AG04449 (cell line): ENCODE measurements around the gene ZNF692.
"Not testable (repeated sequence)": the region's sequence is repeated elsewhere in the genome, so short reads cannot be mapped to it uniquely, and the experiment has no call there.

ENCODE experiments used
- CTCF ChIA-PET: fragments of 350-600 bp; formaldehyde crosslinking; extraction: SDS; loops from one replicate; lab custom pipeline; 2021; ENCODE audit warnings: antibody characterized with exemption; lab: Yijun Ruan, JAX
- POLR2A ChIA-PET: fragments of 400-600, 350-600 bp; formaldehyde crosslinking; extraction: SDS; loops from one replicate; lab custom pipeline; 2020; ENCODE audit warnings: antibody characterized with exemption, inconsistent platforms; lab: Yijun Ruan, JAX
- DNase-seq: peaks from one replicate; pipeline ENCODE4 v3.0.0-alpha.2; 2010; ENCODE audit warnings: low read depth, low spot score
- H3K4me3 ChIP-seq: 2 replicates; pipeline ENCODE4 v1.5.1; 2011; ENCODE audit warnings: low read depth, mild to moderate bottlenecking, control low read depth, low read length
- TF ChIP-seq, protein P1 (sequence below): IDR thresholded peaks from one replicate; pipeline ENCODE4 v1.5.1; 2011; ENCODE audit warnings: mild to moderate bottlenecking, moderate library complexity, low read length, control low read depth, inconsistent platforms; ENCODE audit not compliant: insufficient read depth; ENCODE audit errors: missing control alignments

ZNF692 gene

DNA sequence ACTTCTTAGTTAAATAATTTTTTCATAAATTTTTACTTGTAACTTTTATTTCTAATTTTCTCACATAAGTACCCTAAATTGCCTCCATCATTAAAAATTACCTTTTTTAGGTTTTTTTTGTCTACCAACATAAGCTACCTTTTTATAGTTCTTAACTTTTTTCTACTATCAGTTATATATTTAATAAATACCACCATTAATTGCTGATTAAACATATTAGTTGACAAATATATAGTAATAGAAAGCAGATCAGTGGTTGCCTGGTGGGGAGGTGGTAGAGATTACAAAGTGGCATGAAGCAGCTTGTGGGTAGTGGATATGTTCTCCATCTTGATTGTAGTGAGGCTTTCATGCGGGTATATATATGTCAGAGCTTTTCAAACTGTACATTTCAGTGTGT lies 27.0 kb downstream of the ZNF692 start:
- TF ChIP-seq, protein P1, sequence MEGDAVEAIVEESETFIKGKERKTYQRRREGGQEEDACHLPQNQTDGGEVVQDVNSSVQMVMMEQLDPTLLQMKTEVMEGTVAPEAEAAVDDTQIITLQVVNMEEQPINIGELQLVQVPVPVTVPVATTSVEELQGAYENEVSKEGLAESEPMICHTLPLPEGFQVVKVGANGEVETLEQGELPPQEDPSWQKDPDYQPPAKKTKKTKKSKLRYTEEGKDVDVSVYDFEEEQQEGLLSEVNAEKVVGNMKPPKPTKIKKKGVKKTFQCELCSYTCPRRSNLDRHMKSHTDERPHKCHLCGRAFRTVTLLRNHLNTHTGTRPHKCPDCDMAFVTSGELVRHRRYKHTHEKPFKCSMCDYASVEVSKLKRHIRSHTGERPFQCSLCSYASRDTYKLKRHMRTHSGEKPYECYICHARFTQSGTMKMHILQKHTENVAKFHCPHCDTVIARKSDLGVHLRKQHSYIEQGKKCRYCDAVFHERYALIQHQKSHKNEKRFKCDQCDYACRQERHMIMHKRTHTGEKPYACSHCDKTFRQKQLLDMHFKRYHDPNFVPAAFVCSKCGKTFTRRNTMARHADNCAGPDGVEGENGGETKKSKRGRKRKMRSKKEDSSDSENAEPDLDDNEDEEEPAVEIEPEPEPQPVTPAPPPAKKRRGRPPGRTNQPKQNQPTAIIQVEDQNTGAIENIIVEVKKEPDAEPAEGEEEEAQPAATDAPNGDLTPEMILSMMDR = no peak
- no peak overlapping the region for H3K4me3 ChIP-seq
- ChIA-PET CTCF (interaction anchor here (1.0 kb wide), 1 partner anchor 20 kb away, joined by 3 read pairs; no protein-coding TSS in a partner anchor), POLR2A (no interaction called here)
- DNase-seq = no peak

DNA sequence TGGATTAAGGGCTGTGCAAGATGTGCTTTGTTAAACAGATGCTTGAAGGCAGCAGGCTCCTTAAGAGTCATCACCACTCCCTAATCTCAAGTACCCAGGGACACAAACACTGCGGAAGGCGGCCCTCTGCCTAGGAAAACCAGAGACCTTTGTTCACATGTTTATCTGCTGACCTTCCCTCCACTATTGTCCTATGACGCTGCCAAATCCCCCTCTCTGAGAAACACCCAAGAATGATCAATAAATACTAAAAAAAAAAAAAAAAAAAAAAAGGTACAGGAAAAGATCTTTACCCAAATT lies 28.2 kb downstream of the ZNF692 start:
- DNase-seq, POLR2A ChIA-PET, H3K4me3 ChIP-seq, CTCF ChIA-PET: not testable (repeated sequence)

DNA sequence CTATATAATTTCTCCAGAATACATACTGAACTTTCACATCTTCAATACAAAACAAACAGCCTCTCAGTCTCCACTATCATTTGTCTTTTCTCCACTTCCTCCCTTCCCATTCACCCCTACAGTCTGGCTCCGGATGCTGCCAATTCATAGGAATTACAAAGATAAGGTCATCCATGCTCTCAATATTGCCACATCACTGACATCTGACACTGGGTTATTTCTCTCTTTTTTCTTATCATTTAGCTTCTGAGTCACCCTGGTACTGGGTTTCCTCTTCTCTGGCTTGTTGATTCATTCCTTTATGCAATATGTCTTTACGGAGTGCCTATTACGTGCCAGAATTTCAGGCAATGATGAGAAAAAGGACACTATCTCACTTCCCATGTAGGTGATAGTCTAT lies 30.0 kb downstream of the ZNF692 start:
- no peak overlapping the region for H3K4me3 ChIP-seq
- ChIA-PET CTCF (interaction anchor here (1.7 to 5.4 kb wide), 2 partner anchors 9 to 13 kb away, joined by 9 to 56 read pairs; partner anchors contain the start of gene ZNF672), POLR2A (interaction anchor here (1.3 kb wide), 1 partner anchor 9 kb away, joined by 5 read pairs; the partner anchor contains the start of gene ZNF672)
- TF ChIP-seq, protein P1 = no peak
- DNase-seq = no peak

DNA sequence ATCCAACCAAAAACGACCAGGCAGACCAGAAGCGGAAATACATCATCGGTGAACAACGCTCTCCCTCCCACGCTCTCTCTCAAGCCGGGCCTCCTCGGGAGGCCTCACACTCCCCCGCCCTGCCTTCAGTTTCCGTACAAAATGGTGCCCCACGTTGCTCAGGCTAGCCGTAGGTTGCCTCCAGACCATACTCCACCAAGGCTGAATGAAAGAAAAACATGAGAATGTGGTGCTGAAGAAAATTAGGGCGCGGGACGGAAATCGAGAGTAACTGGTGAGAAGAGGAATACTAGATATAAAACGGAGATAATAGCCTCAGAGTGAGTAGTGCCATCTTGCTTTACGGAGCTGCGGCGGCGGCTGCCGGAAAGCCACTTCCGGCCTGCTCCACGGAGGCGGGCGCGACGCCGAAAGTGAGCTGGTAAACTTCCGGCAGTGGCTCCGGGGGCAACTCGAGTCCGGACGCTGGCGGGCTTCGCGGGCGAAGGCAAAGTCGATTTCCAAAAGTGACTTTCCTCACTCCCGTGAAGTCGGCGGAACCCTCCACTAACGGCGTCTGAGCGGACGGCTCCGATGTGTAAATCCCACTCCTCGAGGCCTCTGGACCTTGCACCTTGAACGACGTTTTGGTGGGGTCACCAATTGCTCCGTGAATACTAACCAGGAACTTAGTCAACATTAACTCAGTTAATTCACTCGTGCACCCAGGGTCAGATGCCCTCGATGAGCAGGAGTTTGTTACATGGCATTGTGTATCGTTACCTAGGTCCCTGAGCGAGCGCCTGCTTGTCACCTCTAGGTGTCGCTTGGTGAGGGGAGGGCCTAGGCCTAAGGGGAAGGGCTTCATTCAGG lies 32.8 kb downstream of the ZNF692 start, which contains the start of gene SH3BP5L:
TSS of gene SH3BP5L (minus strand) at position 7 of the 852 bp plus-strand sequence. CDS start 980 bp downstream, outside the sequence.
- POLR2A ChIA-PET = interaction anchor here (0.6 to 3.3 kb wide), 5 partner anchors 12 to 100 kb away, joined by 3 to 23 read pairs (median 4); partner anchors contain the start of gene ZNF672
- TF ChIP-seq, protein P1 = peak; percentile 71
- peak; percentile 77 for DNase-seq
- CTCF ChIA-PET = interaction anchor here (1.1 to 5.4 kb wide), 4 partner anchors 8 to 94 kb away, joined by 3 to 56 read pairs (median 6); partner anchors contain the start of genes ZNF672 and ZNF692
- peak within 1 kb of the TSS; percentile 71 for H3K4me3 ChIP-seq

DNA sequence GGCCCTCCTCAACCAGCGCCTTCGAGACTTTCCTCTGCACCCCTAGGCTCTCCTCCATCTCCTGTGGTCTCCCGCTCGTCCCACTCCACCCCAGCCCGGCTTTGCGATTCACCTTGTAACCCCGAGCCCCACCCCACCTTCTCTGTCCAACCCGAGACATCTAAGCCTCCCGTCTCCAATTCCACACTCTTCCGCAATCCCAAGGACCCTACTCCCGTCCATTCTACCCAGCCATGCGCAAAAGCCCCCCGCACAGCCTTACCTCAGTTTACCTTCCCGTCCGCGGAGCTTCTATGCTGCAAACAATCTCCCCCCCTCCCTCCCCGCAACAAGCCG lies 33.3 kb downstream of the ZNF692 start:
- H3K4me3 ChIP-seq = peak overlapping the region; percentile 71
- no peak for DNase-seq
- ChIA-PET POLR2A (interaction anchor here (0.6 to 3.3 kb wide), 5 partner anchors 12 to 1963 kb away, joined by 3 to 23 read pairs (median 4); partner anchors contain the start of gene ZNF672), CTCF (interaction anchor here (1.3 to 5.4 kb wide), 3 partner anchors 8 to 33 kb away, joined by 4 to 56 read pairs (median 8); partner anchors contain the start of genes ZNF672 and ZNF692)
- TF ChIP-seq, protein P1 = no peak

DNA sequence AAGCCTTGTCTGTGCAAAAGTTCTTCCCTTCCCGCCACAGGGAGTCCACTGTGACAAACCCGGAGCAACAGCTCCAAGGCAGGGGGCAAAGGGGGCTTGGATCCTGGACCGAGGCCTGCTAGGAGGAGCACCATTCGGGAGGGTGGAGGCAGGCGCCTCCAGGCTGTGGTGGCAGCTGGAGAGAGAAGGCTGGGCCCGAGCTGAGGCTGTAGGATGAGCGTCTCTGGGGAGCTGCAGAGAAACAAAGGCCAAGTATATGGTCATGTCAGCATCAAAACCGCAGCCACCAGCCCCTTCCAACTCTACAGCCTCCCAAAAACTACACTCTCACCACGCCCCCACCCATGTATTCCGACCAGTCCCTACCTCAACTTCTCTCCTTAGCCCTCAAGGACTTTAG lies 33.7 kb downstream of the ZNF692 start:
- ChIA-PET CTCF (interaction anchor here (1.3 to 5.4 kb wide), 4 partner anchors 9 to 34 kb away, joined by 4 to 56 read pairs (median 6); partner anchors contain the start of genes ZNF672 and ZNF692), POLR2A (interaction anchor here (0.6 to 3.3 kb wide), 5 partner anchors 13 to 1962 kb away, joined by 3 to 23 read pairs (median 4); partner anchors contain the start of genes ZNF672 and ZNF692)
- peak overlapping the region; percentile 71 for H3K4me3 ChIP-seq
- no peak for DNase-seq
- TF ChIP-seq, protein P1 = no peak
